Panc1 (cell line): ENCODE data around the gene PINK1. TPM values are rescaled to one million over a fixed set of nuclear protein-coding genes. Genes with fewer than 3 reads are reported as not detected.

Experiments
- ATAC-seq: fragments of 200-7000 bp; cut with Tn5 transposase; 2 replicates; pipeline ENCODE4 v1.9.1; 2020; ENCODE audit warnings: mild to moderate bottlenecking, moderate library complexity
- BruUV-seq: library from RNA; stranded (reverse); fragments of 400-500 nt; replicated peaks from 2 replicates; lab custom pipeline; 2021; lab: Mats Ljungman, UMichigan
- CTCF ChIA-PET: fragments of 300-600 bp; sonication (Branson Sonifier 250); formaldehyde crosslinking; loops from one replicate; lab custom pipeline; 2022; ENCODE audit warnings: antibody characterized with exemption; lab: Charles Lee
- POLR2A ChIA-PET: fragments of 300-600 bp; sonication (Branson Sonifier 250); formaldehyde crosslinking; loops from one replicate; lab custom pipeline; 2022; ENCODE audit warnings: antibody characterized with exemption; lab: Charles Lee
- DNase-seq: peaks from one replicate; pipeline ENCODE4 v3.0.0-alpha.2; 2010; ENCODE audit warnings: low read depth, low spot score
- H3K27ac ChIP-seq: 2 replicates; pipeline ENCODE4 v1.5.1; 2011; ENCODE audit warnings: mild to moderate bottlenecking, low read length, inconsistent platforms
- H3K27me3 ChIP-seq: fragments of 200-500 bp; sonication (Bioruptor generic); 2 replicates; pipeline ENCODE4 v1.6.0; 2014; ENCODE audit warnings: low read length, inconsistent platforms; ENCODE audit not compliant: control insufficient read depth, insufficient read depth
- H3K36me3 ChIP-seq: fragments of 200-500 bp; sonication (Bioruptor generic); 2 replicates; pipeline ENCODE4 v1.5.1; 2014; ENCODE audit warnings: inconsistent platforms, mild to moderate bottlenecking, low read length, moderate library complexity; ENCODE audit not compliant: control insufficient read depth, insufficient read depth
- H3K4me1 ChIP-seq: 2 replicates; pipeline ENCODE4 v1.5.1; 2011; ENCODE audit warnings: inconsistent platforms, mild to moderate bottlenecking, low read length, moderate library complexity; ENCODE audit not compliant: control insufficient read depth, insufficient read depth
- H3K4me3 ChIP-seq, 2 experiments: 2 replicates each; pipeline ENCODE4 v1.5.1; 2011 to 2012; ENCODE audit warnings: low read depth in 2 of 2, low read length in 2 of 2, mild to moderate bottlenecking in 2 of 2, inconsistent platforms in 1 of 2, moderate library complexity in 1 of 2
- H3K9me3 ChIP-seq: fragments of 200-500 bp; sonication (Bioruptor generic); 2 replicates; pipeline ENCODE4 v1.5.1; 2014; ENCODE audit warnings: low read depth, mild to moderate bottlenecking, inconsistent platforms, low read length, moderate library complexity; ENCODE audit not compliant: control insufficient read depth, insufficient read depth
- POLR2AphosphoS5 ChIP-seq: IDR thresholded peaks from 2 replicates; pipeline ENCODE4 v1.6.1; 2012; ENCODE audit warnings: mild to moderate bottlenecking, low read depth, low read length, moderate library complexity
- REST ChIP-seq, 2 experiments: IDR thresholded peaks; 2 replicates each; pipeline ENCODE4 v1.6.1; 2011 to 2012; ENCODE audit warnings: low read depth in 2 of 2, control low read depth in 1 of 2, low read length in 1 of 2, mild to moderate bottlenecking in 1 of 2, moderate library complexity in 1 of 2; ENCODE audit not compliant: insufficient read depth in 1 of 2
- SIN3A ChIP-seq: IDR thresholded peaks from 2 replicates; pipeline ENCODE4 v1.6.1; 2012; ENCODE audit warnings: low read depth, mild to moderate bottlenecking, low read length, moderate library complexity, borderline replicate concordance; ENCODE audit not compliant: insufficient read depth
- TCF7L2 ChIP-seq: IDR thresholded peaks from 2 replicates; pipeline ENCODE4 v1.6.1; 2011; ENCODE audit warnings: mild to moderate bottlenecking, low read depth, low read length, inconsistent platforms
- in situ Hi-C: cut with HindIII; loops from 2 replicates; pipeline ENCODE4 v1.10.0; 2016; ENCODE audit warnings: low sequenced_read_pairs, low pct_unique_long_range_greater_than_20kb
- intact Hi-C: fragments of 100-400 bp; cut with micrococcal nuclease; formaldehyde crosslinking; loops from one replicate; pipeline ENCODE4 v1.10.0; 2022; ENCODE audit not compliant: unreplicated experiment
- total RNA-seq: library from RNA; stranded (reverse); gene quantifications from one replicate; pipeline ENCODE4 v1.2.1, GENCODE V29; 2021; ENCODE audit not compliant: unreplicated experiment
- TF ChIP-seq, protein P1 (sequence below): fragments of 450-650 bp; IDR thresholded peaks from 2 replicates; pipeline ENCODE4 v1.5.1; 2017; ENCODE audit warnings: mild to moderate bottlenecking

Gene PINK1
- total RNA-seq, 1 experiment from 2014 or later: 32.1 TPM

GRCh38 chr1:20625176-20626097 lies 7.8 kb upstream of the PINK1 start:
- no TSS peak for BruUV-seq
- H3K4me3 ChIP-seq: no peak overlapping the region
- in situ Hi-C loops: no loop called here
- H3K9me3 ChIP-seq: no peaks in the 10 kb centered on the region
- H3K4me1 ChIP-seq: no peaks in the 10 kb centered on the region
- no peak overlapping the region for H3K27ac ChIP-seq
- no peaks in the 10 kb centered on the region for H3K36me3 ChIP-seq
- TF ChIP-seq TCF7L2: no peak
- no peak for TF ChIP-seq POLR2AphosphoS5
- no peak for TF ChIP-seq SIN3A
- no peak for TF ChIP-seq REST (IDR thresholded peaks at IDR 0.05; ENCODE audit: insufficient read depth in 1 of 2, low read depth in 2 of 2, low read length in 1 of 2)
- TF ChIP-seq, protein P1, sequence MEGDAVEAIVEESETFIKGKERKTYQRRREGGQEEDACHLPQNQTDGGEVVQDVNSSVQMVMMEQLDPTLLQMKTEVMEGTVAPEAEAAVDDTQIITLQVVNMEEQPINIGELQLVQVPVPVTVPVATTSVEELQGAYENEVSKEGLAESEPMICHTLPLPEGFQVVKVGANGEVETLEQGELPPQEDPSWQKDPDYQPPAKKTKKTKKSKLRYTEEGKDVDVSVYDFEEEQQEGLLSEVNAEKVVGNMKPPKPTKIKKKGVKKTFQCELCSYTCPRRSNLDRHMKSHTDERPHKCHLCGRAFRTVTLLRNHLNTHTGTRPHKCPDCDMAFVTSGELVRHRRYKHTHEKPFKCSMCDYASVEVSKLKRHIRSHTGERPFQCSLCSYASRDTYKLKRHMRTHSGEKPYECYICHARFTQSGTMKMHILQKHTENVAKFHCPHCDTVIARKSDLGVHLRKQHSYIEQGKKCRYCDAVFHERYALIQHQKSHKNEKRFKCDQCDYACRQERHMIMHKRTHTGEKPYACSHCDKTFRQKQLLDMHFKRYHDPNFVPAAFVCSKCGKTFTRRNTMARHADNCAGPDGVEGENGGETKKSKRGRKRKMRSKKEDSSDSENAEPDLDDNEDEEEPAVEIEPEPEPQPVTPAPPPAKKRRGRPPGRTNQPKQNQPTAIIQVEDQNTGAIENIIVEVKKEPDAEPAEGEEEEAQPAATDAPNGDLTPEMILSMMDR: no peak
- H3K27me3 ChIP-seq: no peaks in the 10 kb centered on the region
- ChIA-PET CTCF (no interaction called here), POLR2A (interaction anchor here (0.6 kb wide), 1 partner anchor 39 kb away, joined by 3 read pairs; no protein-coding TSS in a partner anchor)
- ATAC-seq (no peak), DNase-seq (no peak)
- intact Hi-C loops: no loop called here

GRCh38 chr1:20626098-20626427 lies 7.2 kb upstream of the PINK1 start:
- no peaks in the 10 kb centered on the region for H3K27me3 ChIP-seq
- ATAC-seq: no peak
- H3K36me3 ChIP-seq: no peaks in the 10 kb centered on the region
- intact Hi-C loops (no loop called here), in situ Hi-C loops (no loop called here)
- DNase-seq: no peak
- H3K4me3 ChIP-seq: no peak overlapping the region
- no peaks in the 10 kb centered on the region for H3K4me1 ChIP-seq
- CTCF ChIA-PET: no interaction called here
- TF ChIP-seq, protein P1: no peak
- no peak for TF ChIP-seq SIN3A
- BruUV-seq: no TSS peak
- H3K9me3 ChIP-seq: no peaks in the 10 kb centered on the region
- POLR2A ChIA-PET: interaction anchor here (0.6 kb wide), 1 partner anchor 39 kb away, joined by 3 read pairs; no protein-coding TSS in a partner anchor
- H3K27ac ChIP-seq: no peak overlapping the region
